H1 (cell line): ENCODE results near the gene FAM131A. TPM values are rescaled to one million over a fixed set of nuclear protein-coding genes. Genes with fewer than 3 reads are reported as not detected.

Experiments
- ASH2L ChIP-seq: fragments of 200-600, 300-600 bp; sonication (generic); IDR thresholded peaks from one replicate; pipeline ENCODE4 v1.7.1; 2017; ENCODE audit warnings: low read length
- BCL11A ChIP-seq, 2 experiments: IDR thresholded peaks; one replicate each; pipeline ENCODE4 v1.6.1; 2011; ENCODE audit warnings: low read depth in 2 of 2, low read length in 2 of 2, mild to moderate bottlenecking in 2 of 2
- BRCA1 ChIP-seq: IDR thresholded peaks from 2 replicates; pipeline ENCODE4 v1.6.1; 2012; ENCODE audit warnings: low read depth, low read length, improper control_type of control experiment
- CBX5 ChIP-seq: fragments of 300-800, 300-1000 bp; sonication (generic); IDR thresholded peaks from 2 replicates; pipeline ENCODE4 v1.7.1; 2016; ENCODE audit warnings: antibody characterized with exemption, low read length, low read depth
- CBX8 ChIP-seq: fragments of 300-800, 300-1000 bp; sonication (generic); IDR thresholded peaks from 2 replicates; pipeline ENCODE4 v1.7.1; 2016; ENCODE audit warnings: low read depth, low read length, borderline replicate concordance
- CTCF ChIP-seq, 3 experiments: IDR thresholded peaks; 1 replicate in 2 of 3; 2 replicates in 1 of 3; pipeline versions ENCODE4 v1.5.1 to v1.6.1; 2011; ENCODE audit warnings: low read length in 3 of 3, mild to moderate bottlenecking in 3 of 3, inconsistent platforms in 2 of 3, low read depth in 1 of 3, moderate library complexity in 1 of 3; ENCODE audit not compliant: insufficient read depth in 1 of 3; ENCODE audit errors: control extremely low read depth in 1 of 3
- EP300 ChIP-seq, 2 experiments: IDR thresholded peaks; 1 replicate in 1 of 2; 2 replicates in 1 of 2; pipeline ENCODE4 v1.6.1; 2011 to 2012; ENCODE audit warnings: low read depth in 2 of 2, low read length in 2 of 2, mild to moderate bottlenecking in 2 of 2, borderline replicate concordance in 1 of 2, inconsistent platforms in 1 of 2, moderate library complexity in 1 of 2
- GABPA ChIP-seq: IDR thresholded peaks from 2 replicates; pipeline ENCODE4 v1.6.1; 2011; ENCODE audit warnings: mild to moderate bottlenecking, low read length, moderate library complexity, borderline replicate concordance; ENCODE audit not compliant: insufficient read depth
- HDAC6 ChIP-seq: IDR thresholded peaks from one replicate; pipeline ENCODE4 v1.7.1; 2012; ENCODE audit warnings: low read depth, mild to moderate bottlenecking, inconsistent platforms, low read length, moderate library complexity
- JUND ChIP-seq: IDR thresholded peaks from 2 replicates; pipeline ENCODE4 v1.6.1; 2011; ENCODE audit warnings: mild to moderate bottlenecking, improper control_type of control experiment, low read length
- POLR2A ChIP-seq, 2 experiments: IDR thresholded peaks; 1 replicate in 1 of 2; 2 replicates in 1 of 2; pipeline ENCODE4 v1.6.1; 2011; ENCODE audit warnings: low read depth in 2 of 2, low read length in 2 of 2, mild to moderate bottlenecking in 2 of 2; ENCODE audit errors: control extremely low read depth in 1 of 2
- RBBP5 ChIP-seq: IDR thresholded peaks from 2 replicates; pipeline ENCODE4 v1.7.1; 2012; ENCODE audit warnings: low read depth, mild to moderate bottlenecking, inconsistent platforms, low read length, moderate library complexity, borderline replicate concordance
- RFX5 ChIP-seq: IDR thresholded peaks from 2 replicates; pipeline ENCODE4 v1.6.1; 2011; ENCODE audit warnings: low read depth, low read length, improper control_type of control experiment, borderline replicate concordance
- SAP30 ChIP-seq: fragments of 300-600 bp; sonication (generic); IDR thresholded peaks from 2 replicates; pipeline ENCODE4 v1.7.1; 2012; ENCODE audit warnings: low read length, moderate library complexity, mild to moderate bottlenecking, inconsistent platforms; ENCODE audit not compliant: insufficient read depth, insufficient replicate concordance
- SIN3A ChIP-seq, 2 experiments: IDR thresholded peaks in 1 of 2; conservative IDR thresholded peaks in 1 of 2; 2 replicates each; pipeline ENCODE4 v1.6.1; 2011 to 2012; ENCODE audit warnings: low read length in 2 of 2, improper control_type of control experiment in 1 of 2, low read depth in 1 of 2, mild to moderate bottlenecking in 1 of 2
- SIRT6 ChIP-seq: IDR thresholded peaks from one replicate; pipeline ENCODE4 v1.7.1; 2012; ENCODE audit warnings: low read length, inconsistent platforms
- SIX5 ChIP-seq: IDR thresholded peaks from 2 replicates; pipeline ENCODE4 v1.6.1; 2011; ENCODE audit warnings: mild to moderate bottlenecking, low read depth, low read length
- SUZ12 ChIP-seq: fragments of 200-600 bp; sonication (generic); IDR thresholded peaks from 2 replicates; pipeline ENCODE4 v1.6.1; 2012; ENCODE audit warnings: mild to moderate bottlenecking, inconsistent platforms, low read length, moderate library complexity, mixed read lengths
- TAF7 ChIP-seq: optimal IDR thresholded peaks from 2 replicates; pipeline ENCODE3; 2011; ENCODE audit warnings: low read depth, mild to moderate bottlenecking, inconsistent platforms, low read length, moderate library complexity, borderline replicate concordance
- polyA plus RNA-seq, 7 experiments: library from polyadenylated mRNA; depleted of rRNA in 3 of 7; stranded (reverse) in 5 of 7; unstranded in 2 of 7; fragments of >200 nt in 5 of 7; fragments of 200-250 nt in 2 of 7; gene quantifications; 1 replicate in 5 of 7; 2 replicates in 1 of 7; 4 replicates in 1 of 7; pipeline versions ENCODE4 v1.2.1 to v1.2.3, GENCODE V29; 2011 to 2013; ENCODE audit warnings: missing spikeins in 2 of 7, mixed read lengths in 2 of 7
- total RNA-seq: library from RNA; stranded (reverse); fragmentation: NEBNext Ultra II Directional; extraction: Animal tissue kit (Norgen Biotek cat#: 25700); gene quantifications from 2 replicates; pipeline ENCODE4 v1.2.1, GENCODE V29; 2021
- TF ChIP-seq, protein P1 (sequence below): IDR thresholded peaks from 2 replicates; pipeline ENCODE4 v1.6.1; 2011; ENCODE audit warnings: low read depth, mild to moderate bottlenecking, low read length; ENCODE audit not compliant: insufficient read depth

The FAM131A gene
- total and polyA plus RNA-seq, 2 of the 8 experiments (the other 6 are each of a cell fraction or from before 2014, with no cell fraction given) = 16.0 to 21.9 TPM

GRCh38 chr3:184362668-184363546 is 25.5 kb downstream of the FAM131A start (continued):
- no peak; a peak in 1 of 3 replicates for TF ChIP-seq EP300 (IDR thresholded peaks at IDR 0.05; ENCODE audit: borderline replicate concordance in 1 of 2, low read depth in 2 of 2, low read length in 2 of 2)
- peak; percentile 30 for TF ChIP-seq TAF7
- no peak for TF ChIP-seq SIX5
- peak in 1 of 2 experiments; percentile 86; a peak in 2 of 3 replicates for TF ChIP-seq POLR2A (IDR thresholded peaks at IDR 0.05; ENCODE audit: control extremely low read depth in 1 of 2, low read depth in 2 of 2, low read length in 2 of 2)
- TF ChIP-seq CBX5 = no peak
- TF ChIP-seq SIRT6 = no peak
- no peak for TF ChIP-seq HDAC6
- no peak for TF ChIP-seq RFX5
- peak in 2 of 3 experiments; percentile 57 to 65; a peak in 3 of 4 replicates for TF ChIP-seq CTCF (IDR thresholded peaks at IDR 0.05; ENCODE audit: control extremely low read depth in 1 of 3, insufficient read depth in 1 of 3, low read depth in 1 of 3, low read length in 3 of 3)
- TF ChIP-seq JUND = no peak
- TF ChIP-seq BRCA1 = 0 out of 2 replicates have a peak, but pooled peaks have one; percentile 49
- TF ChIP-seq SIN3A (conservative IDR thresholded peaks at IDR 0.05 in 1 of 2, IDR thresholded peaks at IDR 0.05 in 1 of 2; ENCODE audit: low read depth in 1 of 2, low read length in 2 of 2) = peak; percentile 45 to 47; a peak in 1 of 4 replicates
- no peak for TF ChIP-seq CBX8
- peak; percentile 32; the same call in 1 of the 2 replicates for TF ChIP-seq RBBP5
- TF ChIP-seq, protein P1, sequence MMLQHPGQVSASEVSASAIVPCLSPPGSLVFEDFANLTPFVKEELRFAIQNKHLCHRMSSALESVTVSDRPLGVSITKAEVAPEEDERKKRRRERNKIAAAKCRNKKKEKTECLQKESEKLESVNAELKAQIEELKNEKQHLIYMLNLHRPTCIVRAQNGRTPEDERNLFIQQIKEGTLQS = no peak
- TF ChIP-seq BCL11A (IDR thresholded peaks at IDR 0.05; ENCODE audit: low read depth in 2 of 2, low read length in 2 of 2) = no peak
- peak; percentile 79; the same call in 1 of the 2 replicates for TF ChIP-seq GABPA
- no peak for TF ChIP-seq ASH2L
- no peak for TF ChIP-seq SUZ12
- peak; percentile 37 for TF ChIP-seq SAP30
